Measurements from ENCODE around the gene DRG1.

DNA sequence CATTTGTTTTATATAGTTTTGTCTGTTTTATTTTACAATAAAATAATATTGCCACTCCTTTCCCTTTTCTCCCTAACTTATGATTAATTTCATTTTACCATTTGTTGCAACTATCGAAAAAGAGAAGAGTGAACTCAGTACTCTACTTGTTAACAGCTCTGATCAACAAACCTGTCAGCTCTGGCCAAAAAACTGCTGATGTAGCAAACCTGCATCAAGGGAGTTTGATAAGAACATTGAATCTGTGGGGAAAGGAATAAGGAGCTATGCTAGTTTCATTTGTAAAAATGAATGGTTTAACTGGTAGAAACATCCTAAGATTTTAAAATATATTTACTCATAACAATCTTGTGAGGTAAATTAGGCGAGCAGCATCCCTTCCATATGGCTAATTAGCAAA, 47.4 kb downstream of the DRG1 start:
- TF ChIP-seq, protein P1, sequence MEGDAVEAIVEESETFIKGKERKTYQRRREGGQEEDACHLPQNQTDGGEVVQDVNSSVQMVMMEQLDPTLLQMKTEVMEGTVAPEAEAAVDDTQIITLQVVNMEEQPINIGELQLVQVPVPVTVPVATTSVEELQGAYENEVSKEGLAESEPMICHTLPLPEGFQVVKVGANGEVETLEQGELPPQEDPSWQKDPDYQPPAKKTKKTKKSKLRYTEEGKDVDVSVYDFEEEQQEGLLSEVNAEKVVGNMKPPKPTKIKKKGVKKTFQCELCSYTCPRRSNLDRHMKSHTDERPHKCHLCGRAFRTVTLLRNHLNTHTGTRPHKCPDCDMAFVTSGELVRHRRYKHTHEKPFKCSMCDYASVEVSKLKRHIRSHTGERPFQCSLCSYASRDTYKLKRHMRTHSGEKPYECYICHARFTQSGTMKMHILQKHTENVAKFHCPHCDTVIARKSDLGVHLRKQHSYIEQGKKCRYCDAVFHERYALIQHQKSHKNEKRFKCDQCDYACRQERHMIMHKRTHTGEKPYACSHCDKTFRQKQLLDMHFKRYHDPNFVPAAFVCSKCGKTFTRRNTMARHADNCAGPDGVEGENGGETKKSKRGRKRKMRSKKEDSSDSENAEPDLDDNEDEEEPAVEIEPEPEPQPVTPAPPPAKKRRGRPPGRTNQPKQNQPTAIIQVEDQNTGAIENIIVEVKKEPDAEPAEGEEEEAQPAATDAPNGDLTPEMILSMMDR (IDR thresholded peaks at IDR 0.05): no peak
- TF ChIP-seq POLR2A (IDR thresholded peaks at IDR 0.05): no peak
